HUDEP-2 (cell line): Measurements from ENCODE around the gene SLC25A2.
"Not testable (repeated sequence)": the region's sequence is repeated elsewhere in the genome, so short reads cannot be mapped to it uniquely, and the experiment has no call there.

Source experiments
- DNase-seq, 76 experiments: peaks; one replicate each; lab custom pipeline; 2025; ENCODE audit not compliant: unreplicated experiment in 76 of 76; lab: John Stamatoyannopoulos, UW

Gene SLC25A2

GRCh38 chr5:141303756-141304155, at the start of gene SLC25A2:
SLC25A2 (minus strand) TSS chr5:141304049; CDS start chr5:141303865, 184 bp downstream.
- no peak for DNase-seq

- no peak for DNase-seq
These were observed 47.7 kb upstream of the SLC25A2 start for GRCh38 chr5:141351591-141351990.

- DNase-seq = peak in 1 of 76 experiments; percentile 1
These were observed 46.2 kb upstream of the SLC25A2 start, which contains the start of gene PCDHGB1 for GRCh38 chr5:141349917-141350619. PCDHGB1 (plus strand) TSS chr5:141350099; CDS start chr5:141350261, 162 bp downstream.

GRCh38 chr5:141346017-141346416, 42.2 kb upstream of the SLC25A2 start:
- DNase-seq = not testable (repeated sequence)

GRCh38 chr5:141345327-141345726, 41.5 kb upstream of the SLC25A2 start:
- DNase-seq = no peak

- no peak for DNase-seq
These were observed 40.2 kb upstream of the SLC25A2 start for GRCh38 chr5:141343953-141344463.

GRCh38 chr5:141343242-141343952, 39.5 kb upstream of the SLC25A2 start, which contains the start of gene PCDHGA3:
PCDHGA3 (plus strand) TSS chr5:141343829; CDS start chr5:141344034, 205 bp downstream.
- DNase-seq = peak in 1 of 76 experiments; percentile 2

GRCh38 chr5:141342773-141343172, 38.9 kb upstream of the SLC25A2 start:
- no peak for DNase-seq

- not testable (repeated sequence) for DNase-seq
These were observed 37.0 kb upstream of the SLC25A2 start for GRCh38 chr5:141340781-141341354.

GRCh38 chr5:141338538-141339306, 34.9 kb upstream of the SLC25A2 start, which contains the start of gene PCDHGA2:
PCDHGA2 (plus strand) TSS chr5:141338760.
- DNase-seq = no peak

- not testable (repeated sequence) for DNase-seq
These were observed 28.7 kb upstream of the SLC25A2 start for GRCh38 chr5:141332571-141332970.

- peak in 4 of 76 experiments; percentile 1 to 25 (median 12) for DNase-seq
These were observed 26.6 kb upstream of the SLC25A2 start, which contains the start of gene PCDHGA1 for GRCh38 chr5:141330299-141331080. PCDHGA1 (plus strand) TSS chr5:141330514.

GRCh38 chr5:141328231-141328630, 24.4 kb upstream of the SLC25A2 start:
- no peak for DNase-seq

- DNase-seq = peak in 25 of 76 experiments; percentile 2 to 36 (median 11)
These were observed 22.4 kb upstream of the SLC25A2 start for GRCh38 chr5:141326088-141326854.

- DNase-seq = no peak
These were observed 18.4 kb upstream of the SLC25A2 start for GRCh38 chr5:141322261-141322660.

GRCh38 chr5:141320225-141321169, 16.6 kb upstream of the SLC25A2 start, which contains the start of gene TAF7:
TAF7 (minus strand) TSS chr5:141320784; CDS start chr5:141320044, 740 bp downstream.
- DNase-seq = peak in 75 of 76 experiments; percentile 37 to 93 (median 78)

GRCh38 chr5:141319699-141320098, 15.8 kb upstream of the SLC25A2 start:
- no peak for DNase-seq
